ENCODE measurements around the gene COL6A2. TPM values are rescaled to one million over a fixed set of nuclear protein-coding genes. Genes with fewer than 3 reads are reported as not detected.

Gene COL6A2
- polyA plus RNA-seq, 2 donors, result 120 to 161 TPM

DNA sequence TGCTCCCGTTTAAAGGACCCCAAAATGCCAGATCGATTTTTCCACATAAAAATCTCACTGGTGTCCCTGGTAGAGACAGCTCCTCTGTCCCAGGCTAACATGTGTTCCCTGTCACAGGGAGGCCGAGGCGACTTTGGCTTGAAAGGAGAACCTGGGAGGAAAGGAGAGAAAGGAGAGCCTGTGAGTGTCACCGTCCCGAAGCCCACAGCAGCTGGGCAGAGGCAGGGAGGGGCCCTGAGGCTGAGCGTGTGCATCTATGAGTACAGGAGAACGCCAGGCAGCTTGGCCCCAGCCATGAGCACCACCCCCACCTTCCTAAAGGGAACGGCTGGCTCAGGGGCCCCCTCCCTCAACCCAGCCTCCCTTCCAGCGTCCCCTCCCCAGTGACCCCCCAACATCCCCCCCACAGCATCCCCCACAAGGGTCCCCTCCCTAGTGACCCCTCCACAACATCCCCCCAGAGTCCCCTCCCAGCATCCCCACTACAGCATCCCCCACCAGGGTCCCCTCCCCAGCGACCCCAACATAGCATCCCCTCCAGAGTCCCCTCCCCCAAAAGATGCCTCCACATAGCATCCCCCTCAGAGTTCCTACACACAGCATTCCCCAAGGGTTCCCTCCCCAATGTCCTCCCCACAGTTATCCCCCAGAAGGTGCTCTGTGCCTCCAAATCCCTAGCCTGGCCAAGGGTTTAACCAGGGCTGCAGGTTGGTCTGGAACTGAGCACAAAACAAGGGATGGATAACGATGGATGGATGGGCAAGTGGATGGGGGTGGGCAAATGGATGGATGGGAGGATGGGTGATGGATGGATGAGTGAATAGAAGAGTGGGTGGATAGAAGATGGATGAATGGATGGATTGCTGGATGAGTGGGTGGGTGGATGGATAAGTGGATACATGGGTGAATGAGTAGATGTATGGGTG is 25.1 kb downstream of the COL6A2 start:
- Histone ChIP-seq H3K27ac (ENCODE audit: low read depth in 2 of 2, low read length in 1 of 2) (no peak overlapping the region), H3K4me3 (ENCODE audit: low read depth in 1 of 2, low read length in 2 of 2) (no peak overlapping the region), H3K27me3 (ENCODE audit: control insufficient read depth in 1 of 2, insufficient read depth in 2 of 2, low read length in 2 of 2) (no peaks in the 10 kb centered on the region), H3K9me3 (ENCODE audit: control insufficient read depth in 2 of 2, insufficient read depth in 1 of 2, low read depth in 1 of 2, low read length in 1 of 2) (no peaks in the 10 kb centered on the region), H3K36me3 (ENCODE audit: control insufficient read depth in 2 of 2, insufficient read depth in 2 of 2, low read length in 1 of 2) (peaks cover 8 to 30% of the 10 kb centered on the region in 2 donors), H3K4me1 (ENCODE audit: control insufficient read depth in 2 of 2, insufficient read depth in 2 of 2, low read length in 1 of 2) (peaks cover 0 to 2% of the 10 kb centered on the region in 2 donors)
- WGBS, 2 donors, result 84 to 89% methylated on average over 12 of the region's 12 CpGs

DNA sequence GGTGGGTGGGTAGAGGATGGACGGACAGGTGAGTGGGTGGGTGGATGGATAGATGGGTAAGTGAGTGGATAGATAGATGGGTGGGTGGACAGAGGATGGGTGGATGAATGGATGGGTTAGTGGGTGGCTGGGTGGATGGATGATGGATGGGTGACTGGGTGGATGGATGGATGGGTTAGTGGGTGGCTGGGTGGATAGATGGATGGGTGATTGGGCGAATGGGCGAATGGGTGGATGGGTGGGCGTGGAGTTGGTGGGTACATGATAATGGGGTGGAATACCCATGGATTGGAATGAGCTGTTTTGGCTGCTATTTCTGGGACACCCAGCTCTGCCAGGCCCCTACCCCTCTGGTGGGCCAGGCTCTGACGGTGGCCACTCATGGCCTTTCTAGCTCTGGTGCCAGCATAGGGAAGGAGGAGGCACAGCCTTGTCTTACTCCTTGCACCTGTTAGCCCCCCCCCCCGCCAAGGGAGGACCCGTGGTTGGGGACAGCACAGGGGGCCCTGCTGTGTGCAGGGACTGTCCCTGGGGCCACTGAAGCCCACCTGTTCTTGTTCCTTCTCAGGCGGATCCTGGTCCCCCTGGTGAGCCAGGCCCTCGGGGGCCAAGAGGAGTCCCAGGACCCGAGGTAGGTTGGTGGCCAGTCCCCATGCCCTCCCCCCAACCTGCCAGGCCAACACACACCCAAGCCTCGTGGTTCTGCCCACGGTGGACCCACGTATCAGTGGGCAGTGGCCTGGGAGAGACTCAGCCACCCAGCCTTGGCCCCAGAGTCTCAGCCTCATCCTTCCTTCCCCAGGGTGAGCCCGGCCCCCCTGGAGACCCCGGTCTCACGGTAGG is 26.4 kb downstream of the COL6A2 start:
- peaks cover 8 to 22% of the 10 kb centered on the region in 2 donors for H3K36me3 ChIP-seq (ENCODE audit: control insufficient read depth in 2 of 2, insufficient read depth in 2 of 2, low read length in 1 of 2)
- no peaks in the 10 kb centered on the region for H3K27me3 ChIP-seq (ENCODE audit: control insufficient read depth in 1 of 2, insufficient read depth in 2 of 2, low read length in 2 of 2)
- WGBS, 2 donors, result 88 to 90% methylated on average over 16 of the region's 16 CpGs
- H3K4me1 ChIP-seq (ENCODE audit: control insufficient read depth in 2 of 2, insufficient read depth in 2 of 2, low read length in 1 of 2), result peaks cover 0 to 2% of the 10 kb centered on the region in 2 donors
- no peak overlapping the region for H3K27ac ChIP-seq (ENCODE audit: low read depth in 2 of 2, low read length in 1 of 2)
- H3K9me3 ChIP-seq (ENCODE audit: control insufficient read depth in 2 of 2, insufficient read depth in 1 of 2, low read depth in 1 of 2, low read length in 1 of 2), result no peaks in the 10 kb centered on the region
- H3K4me3 ChIP-seq (ENCODE audit: low read depth in 1 of 2, low read length in 2 of 2), result no peak overlapping the region

DNA sequence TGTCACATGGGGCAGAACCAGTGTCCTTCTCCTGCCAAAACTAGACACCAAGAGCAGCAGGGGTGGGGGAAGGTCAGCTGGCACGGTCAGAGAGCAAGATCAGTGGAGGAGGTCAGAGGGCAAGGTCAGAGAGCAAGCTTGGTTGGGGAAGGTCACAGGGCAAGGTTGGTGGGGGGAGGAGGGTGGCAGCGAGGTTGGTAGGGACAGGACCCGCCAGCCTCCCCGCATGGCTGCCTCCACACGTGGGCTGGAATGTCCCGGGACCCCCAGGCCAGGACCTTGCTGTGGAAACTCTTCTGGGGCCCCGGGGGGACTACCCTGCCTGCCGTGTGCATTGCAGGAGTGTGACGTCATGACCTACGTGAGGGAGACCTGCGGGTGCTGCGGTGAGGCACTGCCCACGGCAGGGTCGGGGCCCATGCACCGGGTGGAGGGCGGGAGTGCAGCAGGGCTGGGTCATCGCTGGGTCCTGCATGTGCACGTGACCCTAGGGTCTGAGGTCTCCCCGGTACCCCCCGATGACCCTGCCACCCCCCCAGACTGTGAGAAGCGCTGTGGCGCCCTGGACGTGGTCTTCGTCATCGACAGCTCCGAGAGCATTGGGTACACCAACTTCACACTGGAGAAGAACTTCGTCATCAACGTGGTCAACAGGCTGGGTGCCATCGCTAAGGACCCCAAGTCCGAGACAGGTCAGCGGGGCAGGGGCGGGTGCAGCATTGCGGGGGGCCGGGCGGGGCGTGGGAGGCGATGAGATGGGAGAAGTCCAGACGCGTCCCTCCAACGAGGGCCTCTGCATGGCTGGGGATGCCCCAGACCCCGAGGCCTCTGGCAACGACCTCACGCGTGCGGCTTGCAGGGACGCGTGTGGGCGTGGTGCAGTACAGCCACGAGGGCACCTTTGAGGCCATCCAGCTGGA is 27.3 kb downstream of the COL6A2 start:
- Histone ChIP-seq H3K9me3 (ENCODE audit: control insufficient read depth in 2 of 2, insufficient read depth in 1 of 2, low read depth in 1 of 2, low read length in 1 of 2) (no peaks in the 10 kb centered on the region), H3K4me3 (ENCODE audit: low read depth in 1 of 2, low read length in 2 of 2) (no peak overlapping the region), H3K4me1 (ENCODE audit: control insufficient read depth in 2 of 2, insufficient read depth in 2 of 2, low read length in 1 of 2) (peaks cover 0 to 2% of the 10 kb centered on the region in 2 donors), H3K27ac (ENCODE audit: low read depth in 2 of 2, low read length in 1 of 2) (no peak overlapping the region), H3K27me3 (ENCODE audit: control insufficient read depth in 1 of 2, insufficient read depth in 2 of 2, low read length in 2 of 2) (no peaks in the 10 kb centered on the region), H3K36me3 (ENCODE audit: control insufficient read depth in 2 of 2, insufficient read depth in 2 of 2, low read length in 1 of 2) (peaks cover 8 to 21% of the 10 kb centered on the region in 2 donors)
- WGBS, 2 donors, result 87 to 89% methylated on average over 48 to 49 of the region's 49 CpGs

DNA sequence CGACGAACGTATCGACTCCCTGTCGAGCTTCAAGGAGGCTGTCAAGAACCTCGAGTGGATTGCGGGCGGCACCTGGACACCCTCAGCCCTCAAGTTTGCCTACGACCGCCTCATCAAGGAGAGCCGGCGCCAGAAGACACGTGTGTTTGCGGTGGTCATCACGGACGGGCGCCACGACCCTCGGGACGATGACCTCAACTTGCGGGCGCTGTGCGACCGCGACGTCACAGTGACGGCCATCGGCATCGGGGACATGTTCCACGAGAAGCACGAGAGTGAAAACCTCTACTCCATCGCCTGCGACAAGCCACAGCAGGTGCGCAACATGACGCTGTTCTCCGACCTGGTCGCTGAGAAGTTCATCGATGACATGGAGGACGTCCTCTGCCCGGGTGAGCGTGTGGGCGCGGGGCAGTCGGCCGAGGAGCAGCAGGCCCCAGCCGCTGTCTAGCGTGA is 28.0 kb downstream of the COL6A2 start:
- H3K27ac ChIP-seq (ENCODE audit: low read depth in 2 of 2, low read length in 1 of 2), result no peak overlapping the region
- 84 to 89% methylated on average over 47 of the region's 47 CpGs for WGBS, 2 donors
- no peaks in the 10 kb centered on the region for H3K27me3 ChIP-seq (ENCODE audit: control insufficient read depth in 1 of 2, insufficient read depth in 2 of 2, low read length in 2 of 2)
- peaks cover 8 to 21% of the 10 kb centered on the region in 2 donors for H3K36me3 ChIP-seq (ENCODE audit: control insufficient read depth in 2 of 2, insufficient read depth in 2 of 2, low read length in 1 of 2)
- H3K4me1 ChIP-seq (ENCODE audit: control insufficient read depth in 2 of 2, insufficient read depth in 2 of 2, low read length in 1 of 2), result peaks cover 0 to 2% of the 10 kb centered on the region in 2 donors
- no peak overlapping the region for H3K4me3 ChIP-seq (ENCODE audit: low read depth in 1 of 2, low read length in 2 of 2)
- H3K9me3 ChIP-seq (ENCODE audit: control insufficient read depth in 2 of 2, insufficient read depth in 1 of 2, low read depth in 1 of 2, low read length in 1 of 2), result no peaks in the 10 kb centered on the region

DNA sequence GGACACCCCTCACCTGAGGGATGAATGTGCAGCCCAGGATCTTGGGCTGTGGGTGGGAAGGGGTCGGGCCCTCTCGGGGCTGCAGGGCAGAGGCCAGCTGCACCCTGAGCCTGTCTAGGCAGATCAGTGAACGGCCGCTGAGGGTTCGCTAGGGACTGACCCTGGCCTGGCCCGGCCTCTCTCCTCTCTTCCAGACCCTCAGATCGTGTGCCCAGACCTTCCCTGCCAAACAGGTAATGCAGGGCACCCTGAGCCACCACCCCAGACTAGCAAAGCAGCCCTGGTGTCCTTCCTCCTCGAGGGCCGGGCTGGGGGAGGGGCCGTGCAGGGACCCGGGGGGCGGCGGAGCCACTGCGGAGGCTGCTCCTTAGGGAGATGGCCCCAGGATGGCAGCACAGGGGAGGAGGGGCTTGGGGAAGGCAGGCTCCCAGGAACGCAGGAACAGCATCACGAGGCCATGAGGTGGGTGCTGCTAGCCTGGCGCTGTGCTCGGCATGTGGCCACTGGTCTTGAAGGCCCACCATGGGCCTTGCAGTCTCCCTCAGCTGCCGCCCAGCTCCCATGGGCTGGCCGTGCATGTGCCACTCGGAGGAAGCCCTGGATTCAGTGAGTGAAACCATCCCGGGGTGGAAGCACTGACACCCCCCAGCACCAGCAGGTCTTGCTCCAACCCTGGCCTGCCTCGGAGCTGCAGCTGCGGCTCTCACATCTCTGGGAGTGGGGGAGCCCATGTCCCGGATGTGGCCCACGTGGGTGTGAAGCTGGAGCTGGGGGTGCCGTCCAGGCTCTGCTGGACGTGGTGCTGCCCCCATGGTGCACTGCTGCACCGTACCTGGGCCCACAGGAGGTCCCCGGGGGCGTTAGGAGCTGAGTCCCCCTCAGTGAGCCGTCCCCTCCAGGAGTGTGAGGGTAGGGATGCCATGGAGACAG is 28.7 kb downstream of the COL6A2 start:
- Histone ChIP-seq H3K4me3 (ENCODE audit: low read depth in 1 of 2, low read length in 2 of 2) (no peak overlapping the region), H3K36me3 (ENCODE audit: control insufficient read depth in 2 of 2, insufficient read depth in 2 of 2, low read length in 1 of 2) (peaks cover 5 to 21% of the 10 kb centered on the region in 2 donors), H3K27ac (ENCODE audit: low read depth in 2 of 2, low read length in 1 of 2) (no peak overlapping the region), H3K4me1 (ENCODE audit: control insufficient read depth in 2 of 2, insufficient read depth in 2 of 2, low read length in 1 of 2) (peaks cover 0 to 2% of the 10 kb centered on the region in 2 donors), H3K27me3 (ENCODE audit: control insufficient read depth in 1 of 2, insufficient read depth in 2 of 2, low read length in 2 of 2) (no peaks in the 10 kb centered on the region), H3K9me3 (ENCODE audit: control insufficient read depth in 2 of 2, insufficient read depth in 1 of 2, low read depth in 1 of 2, low read length in 1 of 2) (no peaks in the 10 kb centered on the region)
- 80% methylated on average over 30 to 32 of the region's 32 CpGs for WGBS, 2 donors

DNA sequence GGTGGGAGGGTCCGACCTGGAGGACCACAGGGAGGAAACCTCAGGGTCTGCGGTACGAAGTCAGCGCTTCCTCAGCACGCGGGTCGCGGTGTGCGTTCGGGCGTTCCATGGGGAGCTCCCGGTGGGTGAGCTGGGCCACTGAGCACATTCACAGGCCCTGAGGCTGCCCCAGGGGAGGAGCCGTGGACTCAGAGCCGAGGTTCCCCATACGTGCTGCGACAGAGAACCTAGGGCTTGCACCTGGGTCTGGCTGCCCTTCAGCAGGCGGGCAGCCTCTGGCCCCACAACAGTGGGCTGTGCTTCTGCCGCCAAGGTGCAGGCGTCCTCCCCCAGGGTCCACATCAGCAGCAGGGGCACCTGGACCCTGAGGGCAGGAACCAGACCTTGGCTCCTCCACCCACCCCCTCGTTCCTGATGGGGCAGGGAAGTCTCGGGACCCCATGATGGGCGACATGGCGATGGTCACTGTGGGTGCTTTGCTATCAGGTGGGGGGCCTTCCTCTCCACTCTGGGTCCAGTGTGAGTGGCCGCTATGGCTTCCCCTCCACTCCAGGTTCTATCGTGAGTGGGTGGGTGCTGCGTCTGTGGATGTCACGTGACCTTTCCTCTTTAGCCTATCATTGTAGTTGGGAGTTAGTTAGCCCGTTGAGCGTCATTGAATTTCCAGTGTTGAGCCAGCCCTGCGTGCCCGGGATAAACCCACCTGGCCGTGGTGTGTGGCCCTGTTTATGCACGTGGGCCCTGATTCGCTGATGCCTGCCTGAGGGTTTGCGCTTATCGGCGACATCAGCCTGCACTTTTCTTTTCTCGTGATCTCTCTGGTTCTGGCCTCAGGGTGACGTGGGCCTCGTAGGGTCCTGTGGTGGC is 29.6 kb downstream of the COL6A2 start:
- Histone ChIP-seq H3K4me1 (ENCODE audit: control insufficient read depth in 2 of 2, insufficient read depth in 2 of 2, low read length in 1 of 2) (peaks cover under 1 to 4% of the 10 kb centered on the region in 2 donors), H3K4me3 (ENCODE audit: low read depth in 1 of 2, low read length in 2 of 2) (no peak overlapping the region), H3K9me3 (ENCODE audit: control insufficient read depth in 2 of 2, insufficient read depth in 1 of 2, low read depth in 1 of 2, low read length in 1 of 2) (no peaks in the 10 kb centered on the region), H3K27me3 (ENCODE audit: control insufficient read depth in 1 of 2, insufficient read depth in 2 of 2, low read length in 2 of 2) (no peaks in the 10 kb centered on the region), H3K36me3 (ENCODE audit: control insufficient read depth in 2 of 2, insufficient read depth in 2 of 2, low read length in 1 of 2) (peaks cover 0 to 14% of the 10 kb centered on the region in 2 donors), H3K27ac (ENCODE audit: low read depth in 2 of 2, low read length in 1 of 2) (no peak overlapping the region)
- WGBS, 2 donors, result 86% methylated on average over 39 to 40 of the region's 40 CpGs

DNA sequence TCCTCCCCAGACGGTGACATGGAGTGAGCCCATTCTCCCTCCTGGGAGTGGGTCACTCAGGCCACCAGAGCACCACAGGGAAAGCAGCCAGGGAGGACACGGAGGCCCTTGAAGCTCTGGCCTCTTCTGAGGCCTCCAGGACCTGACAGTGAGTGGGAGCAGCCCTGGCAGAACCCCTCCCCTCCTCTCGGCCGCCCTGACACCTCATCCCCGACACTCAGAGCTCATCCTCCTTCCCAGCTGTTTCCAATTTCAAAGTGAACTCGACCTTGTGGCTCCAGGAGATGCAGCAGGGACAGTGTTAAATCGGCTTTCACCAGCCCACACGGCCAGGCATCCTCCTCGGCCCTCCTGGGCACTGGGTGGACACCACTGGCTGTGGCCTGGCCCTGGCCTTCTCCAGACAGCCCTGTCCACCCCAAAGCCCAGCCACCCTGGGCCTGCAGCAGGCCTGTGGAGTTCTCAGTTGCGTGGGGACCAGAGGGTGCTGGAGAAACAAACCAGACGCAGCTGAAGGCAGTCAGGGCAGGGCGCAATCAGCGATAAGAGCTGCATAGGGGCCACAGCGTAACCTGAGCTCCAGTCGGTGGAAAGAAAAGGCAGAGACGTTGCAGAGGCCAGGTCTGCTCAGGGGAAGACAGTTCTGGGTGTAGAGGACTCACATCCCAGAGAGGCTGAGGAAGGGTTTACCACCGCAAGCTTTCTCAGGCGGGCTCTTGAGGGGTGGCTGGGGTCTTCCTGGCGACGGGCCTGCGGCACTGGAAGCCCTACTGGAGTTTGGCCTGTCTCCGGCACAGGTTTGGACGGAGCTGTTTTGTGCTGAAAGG is 30.4 kb downstream of the COL6A2 start:
- no peak overlapping the region for H3K4me3 ChIP-seq (ENCODE audit: low read depth in 1 of 2, low read length in 2 of 2)
- no peaks in the 10 kb centered on the region for H3K27me3 ChIP-seq (ENCODE audit: control insufficient read depth in 1 of 2, insufficient read depth in 2 of 2, low read length in 2 of 2)
- H3K9me3 ChIP-seq (ENCODE audit: control insufficient read depth in 2 of 2, insufficient read depth in 1 of 2, low read depth in 1 of 2, low read length in 1 of 2), result no peaks in the 10 kb centered on the region
- H3K4me1 ChIP-seq (ENCODE audit: control insufficient read depth in 2 of 2, insufficient read depth in 2 of 2, low read length in 1 of 2), result peaks cover 0 to 4% of the 10 kb centered on the region in 2 donors
- WGBS, 2 donors, result 72% methylated on average over 23 of the region's 23 CpGs
- H3K27ac ChIP-seq (ENCODE audit: low read depth in 2 of 2, low read length in 1 of 2), result no peak overlapping the region
- H3K36me3 ChIP-seq (ENCODE audit: control insufficient read depth in 2 of 2, insufficient read depth in 2 of 2, low read length in 1 of 2), result peaks cover 0 to 11% of the 10 kb centered on the region in 2 donors
